Head of caudate nucleus (tissue), 42 donors: Measurements from ENCODE around the gene DYNC1H1.
"Not testable (repeated sequence)": the region's sequence is repeated elsewhere in the genome, so short reads cannot be mapped to it uniquely, and the experiment has no call there.

Experiments
- DNase-seq, 42 donors: peaks; one replicate each; pipeline versions ENCODE4 v3.0.0 to v3.0.0-alpha.2; 2020 to 2021; ENCODE audit warnings: mixed read lengths in 7 of 42
- intact Hi-C: fragments of 100-400 bp; cut with DNase I; formaldehyde crosslinking; loops from one replicate; pipeline ENCODE4 v1.15.0; 2022

Gene DYNC1H1

DNA sequence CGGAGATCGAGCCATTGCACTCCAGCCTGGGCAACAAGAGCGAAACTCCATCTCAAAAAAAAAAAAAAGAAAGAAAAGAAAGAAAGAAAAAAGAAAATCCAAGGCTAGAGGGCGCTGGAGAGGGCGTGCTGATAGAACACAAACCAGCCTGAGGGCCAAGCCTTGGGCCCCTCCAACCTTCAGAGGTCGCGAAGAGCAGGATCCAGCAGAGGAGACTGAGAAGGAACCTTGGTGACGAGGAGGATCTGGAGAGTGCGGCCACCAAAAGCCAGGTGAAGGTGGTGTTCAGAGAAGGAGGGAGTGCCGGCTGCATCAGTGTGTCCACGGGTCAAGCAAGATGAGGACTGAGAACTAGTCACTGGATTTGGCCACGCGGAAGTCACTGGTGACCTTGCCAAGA lies 4.1 kb upstream of the DYNC1H1 start:
- no peak for DNase-seq
- intact Hi-C loops: loop anchor here (5.0 to 10.0 kb wide), 3 partner anchors 85 to 355 kb away; partner anchors contain the start of gene ZNF839

DNA sequence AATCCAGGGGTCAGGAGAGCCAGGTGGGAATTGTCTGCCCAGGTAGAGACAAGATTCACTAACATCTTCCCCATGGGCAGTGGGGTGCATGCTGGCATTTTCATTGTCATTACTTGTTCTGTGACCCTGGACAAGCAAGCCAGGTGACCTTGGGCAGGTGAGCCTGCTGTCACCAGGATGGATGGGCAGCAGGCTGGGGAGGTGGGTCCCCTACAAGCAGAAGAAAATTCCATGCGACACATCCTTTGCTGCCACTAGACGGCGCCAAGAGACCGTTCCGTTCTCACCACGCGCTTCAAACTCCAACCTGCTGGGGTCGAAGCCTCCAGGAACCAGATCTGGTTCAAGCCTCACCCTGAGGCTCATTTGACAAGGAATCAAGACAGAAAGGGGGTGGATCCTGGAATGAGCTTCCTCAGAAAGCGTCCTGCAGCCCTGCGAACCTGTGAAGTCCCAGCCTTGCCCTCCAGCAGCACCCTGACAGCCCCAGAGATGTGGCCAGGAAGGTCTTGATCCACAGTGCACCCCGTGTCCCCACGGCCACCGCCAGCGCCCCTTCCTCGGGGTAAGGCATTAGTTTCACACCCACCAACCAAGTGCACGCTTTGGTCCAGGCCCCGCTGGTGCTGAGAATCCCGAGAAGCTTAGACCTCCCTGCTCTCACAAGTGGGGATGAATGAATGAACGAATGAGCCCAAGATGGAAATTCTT lies 3.2 kb upstream of the DYNC1H1 start:
- peak; percentile 61 to 92 (median 79) for DNase-seq
- intact Hi-C loops: loop anchor here (5.0 to 10.0 kb wide), 3 partner anchors 84 to 354 kb away; partner anchors contain the start of gene ZNF839

DNA sequence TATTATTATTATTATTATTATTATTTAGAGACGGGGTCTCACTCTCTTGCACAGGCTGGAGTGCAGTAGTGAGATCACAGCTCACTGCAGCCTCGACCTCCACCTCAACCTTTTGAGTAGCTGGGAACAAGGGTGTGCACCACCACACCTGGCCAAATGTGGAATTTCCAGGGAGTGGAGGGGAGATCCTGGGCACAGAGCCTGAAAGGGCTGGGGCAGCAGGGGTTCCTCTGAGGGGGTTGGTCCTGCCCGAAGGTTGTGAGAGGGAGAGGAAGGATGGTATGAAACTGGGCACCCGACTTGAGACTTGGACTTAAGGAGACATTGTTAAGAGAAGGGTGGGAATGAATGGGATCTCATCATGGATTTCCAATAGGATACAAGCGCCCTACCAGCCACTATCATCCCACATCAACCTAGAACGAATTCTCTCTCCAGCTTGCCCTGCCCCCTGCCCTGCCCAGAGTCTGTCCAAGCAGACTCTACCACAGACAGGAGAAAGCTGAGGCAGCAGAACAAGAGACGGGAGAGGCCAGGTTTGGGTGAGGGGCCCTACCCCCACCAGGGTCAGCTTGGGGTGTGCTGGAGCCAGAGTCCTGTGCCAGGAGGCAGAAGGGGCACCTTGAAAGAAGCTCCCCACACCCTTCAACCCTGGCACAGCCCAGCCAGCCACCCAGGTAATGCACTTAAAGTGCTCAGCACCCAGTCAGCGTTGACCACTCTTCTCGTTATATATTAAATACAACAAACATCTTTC lies 2.4 kb upstream of the DYNC1H1 start:
- DNase-seq: peak in 1 of 42 donors; percentile 28

DNA sequence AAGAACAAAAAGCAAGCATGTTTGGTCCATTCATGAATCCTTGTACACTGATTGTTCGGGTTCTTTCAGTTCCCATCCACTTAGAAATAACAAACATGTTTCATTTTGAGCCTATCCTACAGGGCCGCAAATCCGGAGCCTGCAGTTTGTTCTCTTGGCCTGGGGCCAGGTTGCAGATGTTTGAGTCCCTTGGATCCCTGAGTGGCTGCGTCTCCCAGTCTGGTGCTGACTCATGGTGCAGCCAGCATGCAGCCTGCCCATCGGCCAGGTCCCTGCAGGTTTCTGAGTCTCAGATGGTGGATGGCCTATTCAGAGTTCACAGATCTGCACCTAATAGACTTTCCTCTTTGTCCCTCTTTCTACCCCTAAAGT lies 1.9 kb upstream of the DYNC1H1 start:
- intact Hi-C loops: loop anchor here (5.0 to 10.0 kb wide), 3 partner anchors 82 to 352 kb away; partner anchors contain the start of gene ZNF839
- peak in 39 of 42 donors; percentile 24 to 80 (median 55) for DNase-seq

More for the DNA sequence above, 2.4 kb upstream of the DYNC1H1 start:
- intact Hi-C loops: loop anchor here (5.0 to 10.0 kb wide), 3 partner anchors 83 to 353 kb away; partner anchors contain the start of gene ZNF839

DNA sequence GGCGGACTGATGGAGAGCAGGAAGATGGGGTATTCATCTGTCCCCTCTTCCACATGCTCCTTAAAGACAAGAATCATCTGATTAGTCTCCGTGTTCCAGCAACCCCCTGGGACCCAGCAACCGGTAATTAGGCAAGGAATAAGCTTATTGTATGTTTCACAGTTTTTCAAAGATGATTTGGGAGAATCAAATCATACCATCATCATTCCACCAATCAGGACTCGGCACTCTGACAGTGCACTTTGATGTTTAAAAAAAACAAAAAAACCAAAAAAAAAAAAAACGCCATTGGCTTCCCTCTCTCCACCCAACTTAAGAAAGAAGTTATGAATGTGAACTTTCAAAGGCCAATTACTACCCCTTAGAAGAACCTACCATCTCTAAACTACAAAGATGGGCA lies 1.3 kb upstream of the DYNC1H1 start:
- no peak for DNase-seq
- intact Hi-C loops: loop anchor here (5.0 to 10.0 kb wide), 3 partner anchors 82 to 352 kb away; partner anchors contain the start of gene ZNF839

DNA sequence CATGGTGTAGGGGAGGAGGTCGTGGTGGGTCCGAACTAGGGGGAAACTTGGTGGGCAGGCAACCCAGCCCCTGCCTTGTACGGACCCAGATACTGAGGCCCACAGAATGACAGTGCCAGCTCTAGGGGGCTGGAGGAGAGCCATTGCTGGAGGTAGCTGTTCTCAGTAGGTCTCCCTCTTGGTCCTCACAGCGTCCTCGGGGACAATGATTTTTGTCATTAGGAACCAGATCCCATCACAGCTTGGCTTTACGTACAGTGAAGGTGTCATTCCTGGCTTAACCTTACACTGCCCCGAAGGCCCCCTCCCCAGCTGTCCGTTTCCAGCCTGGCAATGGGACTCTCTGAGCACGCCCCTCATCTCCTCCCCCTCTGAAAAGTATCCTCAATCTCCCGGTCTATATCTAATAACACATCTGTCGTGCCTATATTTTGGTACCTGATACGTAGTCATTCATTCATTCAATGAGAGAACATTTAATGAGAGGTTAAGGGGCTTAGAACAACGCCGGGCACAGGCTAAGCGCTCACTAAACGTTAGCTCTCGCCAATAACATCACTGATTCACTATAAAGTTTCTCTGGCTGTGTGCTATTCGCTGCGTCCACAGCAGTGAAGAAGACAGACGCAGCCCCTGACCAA lies 597 bp upstream of the DYNC1H1 start:
- DNase-seq: no peak
- intact Hi-C loops: loop anchor here (2.0 to 10.0 kb wide), 4 partner anchors 15 to 351 kb away; partner anchors contain the start of gene ZNF839

DNA sequence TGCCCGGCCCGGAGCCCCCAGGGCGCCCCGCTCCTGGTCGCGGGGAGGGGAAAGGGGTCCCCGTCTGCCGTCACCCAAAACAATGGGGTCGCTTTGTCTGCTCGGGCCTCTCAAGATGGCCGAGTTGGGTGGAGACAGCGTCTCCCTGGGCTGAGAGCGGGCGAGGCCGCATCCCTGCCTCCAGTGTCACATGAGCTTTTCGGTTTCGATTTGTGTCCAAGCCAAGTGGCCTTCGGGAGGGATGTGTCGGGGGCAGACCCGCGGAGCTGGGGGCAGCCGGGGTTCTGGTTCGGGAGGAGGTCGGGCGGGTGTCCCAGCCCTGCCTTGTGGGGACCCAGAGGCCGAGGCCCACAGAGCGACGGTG lies 790 bp downstream of the DYNC1H1 start:
- DNase-seq: peak; percentile 44 to 87 (median 75)
- intact Hi-C loops: loop anchor here (2.0 to 10.0 kb wide), 4 partner anchors 16 to 350 kb away; partner anchors contain the start of genes PPP2R5C and ZNF839

DNA sequence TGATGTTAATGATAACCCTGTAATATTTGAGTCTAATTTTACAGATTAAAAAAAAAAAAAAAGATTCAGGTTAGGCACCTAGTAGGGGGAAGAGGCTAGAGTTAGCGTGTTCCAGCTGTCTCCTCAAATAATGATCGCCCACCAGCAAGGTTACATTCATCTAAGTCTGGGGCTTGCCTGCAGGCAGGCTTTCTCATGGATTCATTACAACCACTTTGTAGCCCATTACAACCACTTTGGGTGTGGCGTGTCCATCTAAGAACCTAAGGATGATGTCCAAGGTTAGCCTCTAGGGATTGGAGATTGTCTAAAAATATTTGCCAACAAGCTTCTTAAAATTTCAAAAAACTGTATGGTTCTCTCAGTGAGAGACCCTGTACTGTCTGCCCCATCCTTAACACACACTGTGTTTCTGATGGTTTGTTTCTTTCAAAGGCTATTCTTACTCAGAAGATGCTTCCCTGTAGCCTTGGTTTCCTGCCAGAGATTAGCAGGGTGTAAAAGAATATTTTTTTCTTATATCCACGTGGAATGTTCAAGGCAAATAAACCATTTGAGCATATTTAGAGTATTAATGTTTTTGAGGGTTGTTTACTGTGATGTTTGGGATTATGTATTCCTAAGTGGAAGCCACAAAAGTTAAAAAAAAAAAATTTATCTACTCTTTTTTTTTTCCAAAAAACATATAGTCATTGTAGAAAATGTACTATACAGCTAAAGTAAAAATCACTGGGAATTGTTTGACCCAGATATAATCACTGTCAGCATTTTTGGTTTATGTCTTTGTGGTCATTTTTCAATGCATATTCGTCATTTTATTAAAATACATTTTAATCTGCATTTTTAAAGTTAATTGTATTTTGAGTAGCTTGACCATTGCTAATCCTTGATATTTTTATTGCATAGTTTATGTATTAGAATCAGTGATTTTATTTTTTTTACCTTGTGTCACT lies 1.7 kb downstream of the DYNC1H1 start:
- intact Hi-C loops: loop anchor here (2.0 to 10.0 kb wide), 4 partner anchors 17 to 349 kb away; partner anchors contain the start of genes PPP2R5C and ZNF839
- DNase-seq: no peak

DNA sequence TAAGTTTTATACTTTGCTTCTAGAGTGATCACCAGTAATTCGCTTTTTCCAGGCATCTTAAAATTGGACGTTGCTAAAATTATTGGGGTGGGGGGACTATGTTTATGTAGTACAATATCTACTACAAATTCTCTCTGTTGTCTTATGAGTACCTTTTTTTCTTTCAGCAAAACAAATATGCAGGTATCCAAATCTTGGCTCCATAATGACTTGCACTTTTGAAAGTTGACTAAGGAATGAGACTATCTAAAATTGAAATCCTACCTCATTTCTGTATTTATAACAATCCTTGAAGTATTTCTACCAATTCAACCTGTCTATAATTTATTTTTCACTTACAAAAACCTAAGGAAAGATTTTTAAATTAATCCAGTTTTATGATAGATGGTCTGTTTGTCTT lies 2.4 kb downstream of the DYNC1H1 start:
- intact Hi-C loops: loop anchor here (5.0 to 10.0 kb wide), 3 partner anchors 78 to 348 kb away; partner anchors contain the start of genes PPP2R5C and ZNF839
- DNase-seq: no peak

DNA sequence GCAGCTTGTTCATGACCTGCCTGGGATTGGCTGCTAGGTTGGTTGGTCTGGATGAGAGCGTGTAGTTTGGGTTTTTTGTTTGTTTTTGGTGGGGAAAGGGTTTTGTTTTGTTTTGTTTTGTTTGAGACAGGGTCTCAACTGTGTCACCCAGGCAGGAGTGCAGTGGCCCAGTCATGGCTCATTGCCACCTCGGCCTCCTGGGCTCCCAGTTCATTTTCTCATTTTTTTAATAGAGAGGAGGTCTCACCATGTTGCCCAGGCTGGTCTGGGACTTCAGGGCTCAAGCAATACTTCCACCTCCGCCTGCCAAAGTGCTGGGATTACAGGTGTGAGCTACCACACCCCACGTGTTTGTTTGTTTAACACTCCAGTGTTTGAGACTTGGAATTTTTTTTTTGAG lies 3.8 kb downstream of the DYNC1H1 start:
- peak in 1 of 42 donors; percentile 1 for DNase-seq
- intact Hi-C loops: loop anchor here (5.0 to 10.0 kb wide), 3 partner anchors 77 to 347 kb away; partner anchors contain the start of genes PPP2R5C and ZNF839

DNA sequence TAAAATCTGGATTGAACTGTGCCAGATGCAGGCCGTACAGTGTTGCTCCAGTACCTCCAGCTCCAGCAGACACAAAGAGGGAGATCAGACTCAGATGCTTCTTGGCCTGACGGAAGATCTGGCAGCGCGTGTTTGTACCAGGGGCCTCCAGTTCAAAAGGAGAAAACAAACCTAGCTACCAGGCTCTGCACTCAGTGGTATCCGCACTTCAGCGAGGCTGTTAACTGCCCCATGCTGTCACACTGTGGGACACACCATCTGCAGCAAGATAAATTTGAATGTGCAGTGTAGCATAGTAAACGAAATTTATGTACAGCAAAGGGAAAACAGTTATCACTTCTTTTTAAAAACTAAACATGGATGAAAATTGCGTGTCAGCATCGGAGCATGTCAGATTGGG lies 5.1 kb downstream of the DYNC1H1 start:
- peak in 1 of 42 donors; percentile 6 for DNase-seq
- intact Hi-C loops: loop anchor here (5.0 to 10.0 kb wide), 3 partner anchors 75 to 345 kb away; partner anchors contain the start of genes PPP2R5C and ZNF839

DNA sequence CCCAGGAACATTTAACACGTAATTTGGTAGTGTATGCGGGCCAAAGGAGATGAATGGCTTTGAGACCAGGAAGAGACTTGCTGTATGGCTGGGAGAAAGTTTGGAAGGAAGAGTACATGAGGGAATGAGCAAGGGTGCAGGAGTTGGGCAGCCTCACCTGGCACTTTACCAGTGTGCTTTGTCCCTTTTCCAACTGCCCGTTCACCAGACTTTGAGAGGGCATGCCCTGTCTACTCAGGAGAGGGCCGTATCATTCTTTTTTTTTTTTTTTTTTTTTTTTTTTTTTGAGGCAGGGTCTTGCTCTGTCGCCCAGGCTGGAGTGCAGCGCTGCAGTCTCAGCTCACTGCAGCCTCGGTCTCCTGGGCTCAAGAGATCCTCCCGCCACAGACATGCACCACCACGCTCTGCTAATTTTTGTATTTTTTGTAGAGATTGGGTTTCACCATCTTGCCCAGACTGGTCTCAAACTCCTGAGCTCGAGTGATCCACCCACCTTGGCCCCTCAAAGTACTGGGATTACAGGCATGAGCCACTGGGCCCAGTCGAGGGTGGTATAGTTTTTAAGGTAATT lies 6.5 kb downstream of the DYNC1H1 start:
- DNase-seq: no peak
- intact Hi-C loops: no loop called here

DNA sequence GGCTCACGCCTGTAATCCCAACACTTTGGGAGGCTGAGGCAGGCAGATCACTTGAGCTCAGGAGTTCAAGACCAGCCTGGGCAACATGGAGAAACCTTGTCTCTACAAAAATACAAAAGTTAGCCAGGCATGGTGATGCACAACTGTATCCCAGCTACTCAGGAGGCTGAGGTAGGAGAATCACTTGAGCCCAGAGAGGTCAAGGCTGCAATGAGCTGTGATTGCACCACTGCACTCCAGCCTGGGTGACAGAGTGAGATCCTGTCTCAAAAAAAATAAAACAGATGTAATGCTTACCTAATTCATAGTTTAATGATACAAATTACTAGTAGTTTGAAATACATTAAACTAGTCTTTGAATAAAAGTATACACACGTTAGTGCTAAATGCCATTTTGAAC lies 7.1 kb downstream of the DYNC1H1 start:
- intact Hi-C loops, DNase-seq: not testable (repeated sequence)

DNA sequence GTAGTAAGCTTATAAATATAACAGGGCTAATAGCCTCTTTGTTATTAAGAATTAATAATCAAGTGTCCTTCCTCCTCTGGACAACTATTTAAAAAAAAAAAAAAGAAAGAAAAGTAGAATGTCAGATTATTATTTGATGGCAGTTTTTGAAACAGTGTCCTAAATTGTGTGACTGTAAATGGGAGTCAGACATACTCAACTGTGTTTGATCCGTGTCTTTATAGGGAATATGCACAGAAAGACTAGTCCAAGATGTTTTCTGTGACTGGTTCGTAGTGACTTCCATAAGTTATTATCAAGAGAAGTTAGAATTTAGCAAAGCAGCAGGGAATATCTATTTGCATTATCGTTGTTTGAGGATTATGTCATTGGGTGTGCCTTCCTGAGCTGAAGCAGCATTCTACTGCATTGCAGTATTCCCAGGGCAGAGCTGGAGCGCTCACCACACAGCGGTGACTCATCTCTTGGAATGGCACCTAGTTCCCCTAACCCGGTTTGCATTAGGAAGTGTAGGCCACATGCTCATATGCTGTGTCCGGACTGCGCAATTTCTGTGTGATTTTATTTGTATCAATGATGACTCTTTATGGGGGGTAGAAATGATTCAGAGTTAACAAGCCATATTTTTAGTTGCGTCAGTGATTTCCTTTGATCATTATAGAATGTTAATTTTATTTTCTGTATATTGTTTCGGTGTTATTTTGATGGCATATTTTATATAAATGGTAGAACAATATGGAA lies 7.9 kb downstream of the DYNC1H1 start:
- intact Hi-C loops: no loop called here
- DNase-seq: peak in 41 of 42 donors; percentile 39 to 93 (median 74)

DNA sequence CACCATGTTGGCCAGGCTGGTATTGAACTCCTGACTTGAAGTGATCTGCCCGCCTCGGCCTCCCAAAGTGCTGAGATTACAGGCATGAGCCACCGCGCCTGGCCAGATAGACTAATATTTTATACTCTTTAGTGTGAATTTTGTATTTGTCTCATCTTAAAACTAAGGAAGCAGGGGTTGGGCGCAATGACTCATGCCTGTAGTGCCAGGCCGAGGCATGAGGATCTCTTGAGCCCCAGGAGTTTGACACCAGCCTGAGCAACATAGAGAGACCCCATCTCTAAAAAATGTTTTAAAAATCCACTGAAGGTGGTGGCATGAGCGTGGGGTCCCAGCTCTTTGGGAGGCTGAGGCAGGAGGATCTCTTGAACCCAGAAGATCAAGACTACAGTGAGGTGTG lies 9.0 kb downstream of the DYNC1H1 start:
- intact Hi-C loops: no loop called here
- peak in 1 of 42 donors; percentile 6 for DNase-seq

DNA sequence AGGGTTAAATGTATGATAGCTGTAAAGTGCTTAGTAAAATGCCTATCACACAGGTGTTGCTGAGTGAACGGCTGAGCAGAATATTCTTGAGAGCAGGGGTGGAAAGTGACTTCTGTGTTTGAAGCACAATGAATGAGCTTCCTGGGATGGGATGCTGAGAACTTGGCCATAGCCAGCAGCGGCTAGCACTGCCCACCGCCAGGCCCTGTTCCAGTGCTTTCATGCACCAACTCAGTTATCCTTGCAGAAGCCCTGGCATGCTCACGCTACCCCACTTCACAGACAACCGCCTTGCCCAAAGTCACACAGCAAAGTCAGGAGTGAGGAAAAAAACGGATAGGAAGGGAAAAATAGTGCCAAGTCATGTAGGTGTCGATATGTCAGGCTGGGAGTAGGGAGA lies 10.9 kb downstream of the DYNC1H1 start:
- intact Hi-C loops: no loop called here
- DNase-seq: peak in 2 of 42 donors; percentile 4 to 20
